BLaER1 (cell line): ENCODE data around the gene E2F4.

Source experiments
- H3K27ac ChIP-seq: shearing (Covaris generic); formaldehyde crosslinking; 2 replicates; pipeline ENCODE4 v1.8.1; 2022
- H3K27me3 ChIP-seq: shearing (Covaris generic); formaldehyde crosslinking; 2 replicates; pipeline ENCODE4 v1.8.1; 2022
- H3K36me3 ChIP-seq: shearing (Covaris generic); formaldehyde crosslinking; 2 replicates; pipeline ENCODE4 v1.8.1; 2022
- H3K4me1 ChIP-seq: shearing (Covaris generic); formaldehyde crosslinking; 2 replicates; pipeline ENCODE4 v1.8.1; 2022
- H3K4me2 ChIP-seq: shearing (Covaris generic); formaldehyde crosslinking; 2 replicates; pipeline ENCODE4 v1.8.1; 2022
- H3K4me3 ChIP-seq: shearing (Covaris generic); formaldehyde crosslinking; 2 replicates; pipeline ENCODE4 v1.8.1; 2022
- H3K9ac ChIP-seq: shearing (Covaris generic); formaldehyde crosslinking; 2 replicates; pipeline ENCODE4 v1.8.1; 2022
- H3K9me3 ChIP-seq: shearing (Covaris generic); formaldehyde crosslinking; 2 replicates; pipeline ENCODE4 v1.8.1; 2022
- H4K20me1 ChIP-seq: shearing (Covaris generic); formaldehyde crosslinking; 2 replicates; pipeline ENCODE4 v1.8.1; 2022
- Cebpa-rat ChIP-seq: shearing (Covaris generic); IDR thresholded peaks from 2 replicates; pipeline ENCODE4 v1.8.1; 2022

The E2F4 gene

GRCh38 chr16:67165121-67166078, 26.6 kb upstream of the E2F4 start:
- Histone ChIP-seq H3K4me2 (peak overlapping the region; percentile 81), H4K20me1 (peaks cover 46% of the 10 kb centered on the region), H3K4me3 (peak overlapping the region; percentile 55; the same call in 1 of the 2 replicates), H3K27ac (no peak overlapping the region), H3K4me1 (peaks cover 63% of the 10 kb centered on the region), H3K36me3 (no peaks in the 10 kb centered on the region), H3K9me3 (no peaks in the 10 kb centered on the region), H3K9ac (no peak overlapping the region), H3K27me3 (peaks cover 81% of the 10 kb centered on the region)
- TF ChIP-seq Cebpa-rat = no peak

GRCh38 chr16:67166110-67166547, 25.8 kb upstream of the E2F4 start:
- peaks cover 66% of the 10 kb centered on the region for H3K4me1 ChIP-seq
- no peak overlapping the region for H3K9ac ChIP-seq
- peaks cover 78% of the 10 kb centered on the region for H3K27me3 ChIP-seq
- no peaks in the 10 kb centered on the region for H3K36me3 ChIP-seq
- peaks cover 46% of the 10 kb centered on the region for H4K20me1 ChIP-seq
- no peak overlapping the region for H3K4me2 ChIP-seq
- H3K9me3 ChIP-seq = no peaks in the 10 kb centered on the region
- no peak overlapping the region for H3K4me3 ChIP-seq
- TF ChIP-seq Cebpa-rat = no peak
- no peak overlapping the region for H3K27ac ChIP-seq

GRCh38 chr16:67166598-67167168, 25.3 kb upstream of the E2F4 start:
- H3K4me3 ChIP-seq = no peak overlapping the region
- no peak overlapping the region for H3K27ac ChIP-seq
- TF ChIP-seq Cebpa-rat = no peak
- no peaks in the 10 kb centered on the region for H3K36me3 ChIP-seq
- peaks cover 73% of the 10 kb centered on the region for H3K27me3 ChIP-seq
- H4K20me1 ChIP-seq = peaks cover 40% of the 10 kb centered on the region
- H3K4me2 ChIP-seq = no peak overlapping the region
- no peak overlapping the region for H3K9ac ChIP-seq
- H3K9me3 ChIP-seq = no peaks in the 10 kb centered on the region
- peaks cover 66% of the 10 kb centered on the region for H3K4me1 ChIP-seq

GRCh38 chr16:67167588-67167987, 24.4 kb upstream of the E2F4 start:
- Histone ChIP-seq H3K9me3 (no peaks in the 10 kb centered on the region), H3K27ac (no peak overlapping the region), H3K9ac (no peak overlapping the region), H3K4me3 (no peak overlapping the region), H3K4me2 (no peak overlapping the region), H4K20me1 (peaks cover 31% of the 10 kb centered on the region), H3K27me3 (peaks cover 64% of the 10 kb centered on the region), H3K4me1 (peaks cover 68% of the 10 kb centered on the region), H3K36me3 (no peaks in the 10 kb centered on the region)
- TF ChIP-seq Cebpa-rat = no peak

GRCh38 chr16:67169011-67169451, 22.9 kb upstream of the E2F4 start:
- H3K4me1 ChIP-seq = peaks cover 68% of the 10 kb centered on the region
- H4K20me1 ChIP-seq = peaks cover 17% of the 10 kb centered on the region
- no peak overlapping the region for H3K27ac ChIP-seq
- H3K9me3 ChIP-seq = no peaks in the 10 kb centered on the region
- H3K9ac ChIP-seq = no peak overlapping the region
- peak overlapping the region; percentile 98 for H3K4me2 ChIP-seq
- TF ChIP-seq Cebpa-rat = no peak
- H3K36me3 ChIP-seq = no peaks in the 10 kb centered on the region
- H3K4me3 ChIP-seq = no peak overlapping the region; the same call in 1 of the 2 replicates
- H3K27me3 ChIP-seq = peaks cover 49% of the 10 kb centered on the region

GRCh38 chr16:67169642-67170167, 22.2 kb upstream of the E2F4 start:
- no peak for TF ChIP-seq Cebpa-rat
- H4K20me1 ChIP-seq = peaks cover 11% of the 10 kb centered on the region
- peak overlapping the region; percentile 98 for H3K4me2 ChIP-seq
- peak overlapping the region; percentile 68 for H3K4me3 ChIP-seq
- H3K9me3 ChIP-seq = no peaks in the 10 kb centered on the region
- peaks cover 43% of the 10 kb centered on the region for H3K27me3 ChIP-seq
- H3K4me1 ChIP-seq = peaks cover 68% of the 10 kb centered on the region
- H3K27ac ChIP-seq = peak overlapping the region; percentile 61
- H3K9ac ChIP-seq = peak overlapping the region; percentile 68
- H3K36me3 ChIP-seq = no peaks in the 10 kb centered on the region

- H3K9me3 ChIP-seq = no peaks in the 10 kb centered on the region
- no peak for TF ChIP-seq Cebpa-rat
- peaks cover 5% of the 10 kb centered on the region for H4K20me1 ChIP-seq
- H3K4me3 ChIP-seq = peak within 1 kb of the TSS; percentile 68
- peaks cover 69% of the 10 kb centered on the region for H3K4me1 ChIP-seq
- H3K4me2 ChIP-seq = peak within 1 kb of the TSS; percentile 98
- peak within 1 kb of the TSS; percentile 72 for H3K27ac ChIP-seq
- no peaks in the 10 kb centered on the region for H3K36me3 ChIP-seq
- peak within 1 kb of the TSS; percentile 68 for H3K9ac ChIP-seq
- H3K27me3 ChIP-seq = peaks cover 36% of the 10 kb centered on the region
These were observed 21.6 kb upstream of the E2F4 start, which contains the start of gene NOL3 for GRCh38 chr16:67170168-67170948. NOL3 (plus strand) TSS chr16:67170538.

GRCh38 chr16:67170949-67171649, 20.9 kb upstream of the E2F4 start:
- Histone ChIP-seq H3K27ac (peak overlapping the region; percentile 72; the same call in 1 of the 2 replicates), H4K20me1 (0 out of 2 replicates have a peak, but pooled peaks cover 1% of the 10 kb centered on the region), H3K9me3 (no peaks in the 10 kb centered on the region), H3K4me2 (peak overlapping the region; percentile 98), H3K4me3 (peak overlapping the region; percentile 68), H3K9ac (peak overlapping the region; percentile 68; the same call in 1 of the 2 replicates), H3K4me1 (peaks cover 76% of the 10 kb centered on the region), H3K27me3 (peaks cover 29% of the 10 kb centered on the region), H3K36me3 (peaks cover 1% of the 10 kb centered on the region; the same call in 1 of the 2 replicates)
- no peak for TF ChIP-seq Cebpa-rat
